Psoas muscle (tissue), 8 donors: Measurements from ENCODE around the gene SMYD1. TPM values are rescaled to one million over a fixed set of nuclear protein-coding genes. Genes with fewer than 3 reads are reported as not detected.

Experiments
- ATAC-seq, 4 donors: fragments of 200-7000 bp; cut with Tn5 transposase; one replicate each; pipeline ENCODE4 v1.9.1; 2020; ENCODE audit warnings: moderate library complexity in 3 of 4, mild to moderate bottlenecking in 2 of 4
- DNase-seq, 2 donors: peaks; one replicate each; pipeline ENCODE4 v3.0.0-alpha.2; 2020
- H3K27ac ChIP-seq: fragments of 200-600 bp; one replicate; pipeline ENCODE4 v1.8.0; 2022
- H3K27me3 ChIP-seq, 3 donors: fragments of 200-600 bp in 1 of 3; one replicate each; pipeline versions ENCODE4 v1.6.1 to v1.8.0; 2013 to 2022; ENCODE audit warnings: low read length in 2 of 3, mild to moderate bottlenecking in 2 of 3, moderate library complexity in 1 of 3; ENCODE audit not compliant: insufficient read depth in 3 of 3
- H3K36me3 ChIP-seq, 2 donors: fragments of 200-600 bp in 1 of 2; one replicate each; pipeline versions ENCODE4 v1.6.1 to v1.8.0; 2013 to 2022; ENCODE audit warnings: low read depth in 1 of 2, mild to moderate bottlenecking in 1 of 2, moderate library complexity in 1 of 2; ENCODE audit not compliant: insufficient read depth in 1 of 2
- H3K4me1 ChIP-seq: fragments of 200-600 bp; one replicate; pipeline ENCODE4 v1.8.0; 2022
- H3K4me3 ChIP-seq: fragments of 200-600 bp; one replicate; pipeline ENCODE4 v1.8.0; 2022; ENCODE audit warnings: mild to moderate bottlenecking
- H3K9me3 ChIP-seq: fragments of 200-600 bp; one replicate; pipeline ENCODE4 v1.8.0; 2022
- WGBS, 3 donors: extraction: QIAGEN DNeasy Blood & Tissue Kit; methylation state at CpG; one replicate each; pipeline versions ENCODE4 v1.1.6 to v1.1.7; 2013; 5-methylcytosine and 5-hydroxymethylcytosine counted together
- intact Hi-C, 2 donors: fragments of 100-400 bp; cut with DNase I; formaldehyde crosslinking; loops; one replicate each; pipeline versions ENCODE4 v1.11.0 to v1.14.2; 2022
- polyA plus RNA-seq, 3 donors: library from polyadenylated mRNA; stranded (reverse); fragments of 200-250 nt; gene quantifications; one replicate each; pipeline ENCODE4 v1.2.3, GENCODE V29; 2013
- total RNA-seq, 4 donors: library from RNA; stranded (reverse); fragmentation: NEBNext Ultra II Directional in 2 of 4; extraction: Animal tissue kit (Norgen Biotek cat#: 25700) in 2 of 4; gene quantifications; one replicate each; pipeline versions ENCODE4 v1.2.1 to v1.2.4, GENCODE V29; 2021 to 2023
- TF ChIP-seq, protein P1 (sequence below): fragments of 200-600 bp; IDR thresholded peaks from one replicate; pipeline ENCODE4 v1.8.0; 2022; ENCODE audit warnings: antibody characterized with exemption
- donor health status: healthy with polysubstance abuse.
- donor health status: DM: no; HTN: no; CAD: no; lungs with moderate emphysema.
- donor health status: Bipolar disorder and iron deficiency.
- donor health status: healthy.
- donor health status: DM: yes; HTN: yes; CAD: no.
- donor health status: DM: no; HTN: no; CAD: no.
- donor health status: DM: no; HTN: no; CAD: no.
- donor health status: DM: yes; HTN: yes; CAD: no.

The SMYD1 gene
- total and polyA plus RNA-seq, 7 donors, result 8.0 to 325 (median 143) TPM

- H3K4me1 ChIP-seq, result peaks cover 29% of the 10 kb centered on the region
- peak overlapping the region; percentile 95 for H3K27ac ChIP-seq
- TF ChIP-seq, protein P1, sequence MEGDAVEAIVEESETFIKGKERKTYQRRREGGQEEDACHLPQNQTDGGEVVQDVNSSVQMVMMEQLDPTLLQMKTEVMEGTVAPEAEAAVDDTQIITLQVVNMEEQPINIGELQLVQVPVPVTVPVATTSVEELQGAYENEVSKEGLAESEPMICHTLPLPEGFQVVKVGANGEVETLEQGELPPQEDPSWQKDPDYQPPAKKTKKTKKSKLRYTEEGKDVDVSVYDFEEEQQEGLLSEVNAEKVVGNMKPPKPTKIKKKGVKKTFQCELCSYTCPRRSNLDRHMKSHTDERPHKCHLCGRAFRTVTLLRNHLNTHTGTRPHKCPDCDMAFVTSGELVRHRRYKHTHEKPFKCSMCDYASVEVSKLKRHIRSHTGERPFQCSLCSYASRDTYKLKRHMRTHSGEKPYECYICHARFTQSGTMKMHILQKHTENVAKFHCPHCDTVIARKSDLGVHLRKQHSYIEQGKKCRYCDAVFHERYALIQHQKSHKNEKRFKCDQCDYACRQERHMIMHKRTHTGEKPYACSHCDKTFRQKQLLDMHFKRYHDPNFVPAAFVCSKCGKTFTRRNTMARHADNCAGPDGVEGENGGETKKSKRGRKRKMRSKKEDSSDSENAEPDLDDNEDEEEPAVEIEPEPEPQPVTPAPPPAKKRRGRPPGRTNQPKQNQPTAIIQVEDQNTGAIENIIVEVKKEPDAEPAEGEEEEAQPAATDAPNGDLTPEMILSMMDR, result no peak
- no peak for DNase-seq
- 50 to 76% (median 62%) methylated on average over 2 of the region's 2 CpGs for WGBS, 3 donors
- no peaks in the 10 kb centered on the region for H3K9me3 ChIP-seq
- intact Hi-C loops, result no loop called here
- H3K4me3 ChIP-seq, result peak overlapping the region; percentile 72
- no peaks in the 10 kb centered on the region for H3K27me3 ChIP-seq
- H3K36me3 ChIP-seq, result no peaks in the 10 kb centered on the region
- ATAC-seq, result no peak
These were observed 3.7 kb downstream of the SMYD1 start for GRCh38 chr2:88071365-88071764.

DNA sequence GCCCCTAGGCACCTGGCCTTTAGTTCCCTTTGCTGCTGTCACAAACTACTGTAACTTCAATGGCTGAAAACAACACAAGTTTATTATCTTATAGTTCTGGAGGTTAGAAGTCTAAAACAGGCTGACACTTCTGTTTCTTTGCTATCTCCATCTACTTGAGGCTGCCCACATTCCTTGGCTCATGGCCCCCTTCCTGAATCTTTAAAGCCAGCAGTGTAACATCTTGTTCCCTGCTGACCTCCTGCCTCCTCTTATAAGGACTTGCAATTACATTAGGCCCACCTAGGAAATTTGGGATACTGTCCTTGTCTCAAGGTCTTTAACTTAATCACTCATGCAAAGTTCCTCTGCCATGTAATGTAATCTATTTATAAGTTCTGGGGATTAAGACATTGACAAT is 6.5 kb downstream of the SMYD1 start:
- ATAC-seq (no peak), DNase-seq (no peak)
- Histone ChIP-seq H3K4me3 (no peak overlapping the region), H3K36me3 (no peaks in the 10 kb centered on the region), H3K4me1 (peaks cover 38% of the 10 kb centered on the region), H3K27ac (peak overlapping the region; percentile 70), H3K27me3 (no peaks in the 10 kb centered on the region), H3K9me3 (no peaks in the 10 kb centered on the region)
- TF ChIP-seq, protein P1, result no peak
- intact Hi-C loops, result no loop called here

DNA sequence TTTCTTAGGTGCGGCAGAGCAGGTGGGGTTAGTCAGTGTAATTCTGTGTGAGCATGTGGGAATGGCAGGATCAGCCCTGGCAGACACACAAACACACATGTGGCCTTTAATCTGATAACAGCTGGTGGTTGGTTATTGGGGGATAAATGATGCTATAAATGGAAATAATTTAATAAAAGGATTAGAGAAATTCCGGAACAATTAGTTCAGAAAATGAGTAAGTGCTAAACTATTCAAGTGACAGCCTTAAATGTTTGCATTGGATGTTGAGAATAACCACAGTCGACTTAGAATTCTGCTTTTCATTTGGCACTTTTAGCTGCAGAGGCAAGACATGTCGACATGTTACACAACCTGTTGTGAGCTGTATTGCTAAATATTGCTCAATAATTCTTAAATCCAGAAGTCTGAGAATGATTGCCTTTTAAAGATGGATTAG is 7.2 kb downstream of the SMYD1 start:
- no peaks in the 10 kb centered on the region for H3K9me3 ChIP-seq
- no peaks in the 10 kb centered on the region for H3K27me3 ChIP-seq
- H3K4me1 ChIP-seq, result peaks cover 42% of the 10 kb centered on the region
- WGBS, 3 donors, result 25 to 52% (median 27%) methylated on average over 4 of the region's 4 CpGs
- ATAC-seq (no peak), DNase-seq (no peak)
- TF ChIP-seq, protein P1, result no peak
- intact Hi-C loops, result no loop called here
- no peaks in the 10 kb centered on the region for H3K36me3 ChIP-seq
- no peak overlapping the region for H3K4me3 ChIP-seq
- H3K27ac ChIP-seq, result peak overlapping the region; percentile 70

GRCh38 chr2:88077080-88077479 is 9.5 kb downstream of the SMYD1 start:
- ATAC-seq, result peak; percentile 65 to 77 (median 74)

More at GRCh38 chr2:88077080-88077479, 9.5 kb downstream of the SMYD1 start:
- H3K36me3 ChIP-seq, result no peaks in the 10 kb centered on the region
- H3K27ac ChIP-seq, result peak overlapping the region; percentile 70
- no peak overlapping the region for H3K4me3 ChIP-seq
- no peaks in the 10 kb centered on the region for H3K27me3 ChIP-seq
- H3K4me1 ChIP-seq, result peaks cover 48% of the 10 kb centered on the region
- intact Hi-C loops, result no loop called here
- TF ChIP-seq, protein P1, result no peak
- no peak for DNase-seq
- WGBS, 3 donors, result 32 to 42% (median 34%) methylated on average over 8 of the region's 8 CpGs
- no peaks in the 10 kb centered on the region for H3K9me3 ChIP-seq
